ENCODE data around the gene SLC26A6.

- TF ChIP-seq, protein P1, sequence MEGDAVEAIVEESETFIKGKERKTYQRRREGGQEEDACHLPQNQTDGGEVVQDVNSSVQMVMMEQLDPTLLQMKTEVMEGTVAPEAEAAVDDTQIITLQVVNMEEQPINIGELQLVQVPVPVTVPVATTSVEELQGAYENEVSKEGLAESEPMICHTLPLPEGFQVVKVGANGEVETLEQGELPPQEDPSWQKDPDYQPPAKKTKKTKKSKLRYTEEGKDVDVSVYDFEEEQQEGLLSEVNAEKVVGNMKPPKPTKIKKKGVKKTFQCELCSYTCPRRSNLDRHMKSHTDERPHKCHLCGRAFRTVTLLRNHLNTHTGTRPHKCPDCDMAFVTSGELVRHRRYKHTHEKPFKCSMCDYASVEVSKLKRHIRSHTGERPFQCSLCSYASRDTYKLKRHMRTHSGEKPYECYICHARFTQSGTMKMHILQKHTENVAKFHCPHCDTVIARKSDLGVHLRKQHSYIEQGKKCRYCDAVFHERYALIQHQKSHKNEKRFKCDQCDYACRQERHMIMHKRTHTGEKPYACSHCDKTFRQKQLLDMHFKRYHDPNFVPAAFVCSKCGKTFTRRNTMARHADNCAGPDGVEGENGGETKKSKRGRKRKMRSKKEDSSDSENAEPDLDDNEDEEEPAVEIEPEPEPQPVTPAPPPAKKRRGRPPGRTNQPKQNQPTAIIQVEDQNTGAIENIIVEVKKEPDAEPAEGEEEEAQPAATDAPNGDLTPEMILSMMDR (IDR thresholded peaks at IDR 0.05), result no peak
- no peak for TF ChIP-seq POLR2A (IDR thresholded peaks at IDR 0.05)
Measured at GRCh38 chr3:48660800-48661400, 25.6 kb upstream of the SLC26A6 start.
